PC-9 (cell line): Measurements from ENCODE around the gene METTL8. TPM values are rescaled to one million over a fixed set of nuclear protein-coding genes. Genes with fewer than 3 reads are reported as not detected.

Experiments
- BruUV-seq: library from RNA; stranded (reverse); fragments of 400-500 nt; replicated peaks from 2 replicates; lab custom pipeline; 2021; lab: Mats Ljungman, UMichigan
- CTCF ChIA-PET: fragments of 300-600 bp; sonication (Branson Sonifier 250); formaldehyde crosslinking; loops from one replicate; lab custom pipeline; 2022; ENCODE audit warnings: antibody characterized with exemption; lab: Charles Lee
- POLR2A ChIA-PET: fragments of 300-600 bp; sonication (Branson Sonifier 250); formaldehyde crosslinking; loops from one replicate; lab custom pipeline; 2022; ENCODE audit warnings: antibody characterized with exemption; ENCODE audit not compliant: unreplicated experiment; lab: Charles Lee
- DNase-seq, 2 experiments: peaks; one replicate each; pipeline versions ENCODE4 v3.0.0 to v3.0.0-alpha.2; 2015 to 2022; ENCODE audit warnings: mixed read lengths in 1 of 2
- H2AFZ ChIP-seq: fragments of 200-600 bp; sonication (generic); 2 replicates; pipeline ENCODE4 v1.8.1; 2017; ENCODE audit warnings: antibody characterized with exemption
- H3F3A ChIP-seq: fragments of 200-600 bp; sonication (generic); 2 replicates; pipeline ENCODE4 v1.8.1; 2017; ENCODE audit warnings: antibody characterized with exemption, mild to moderate bottlenecking, low read depth; ENCODE audit not compliant: insufficient read depth
- H3K27ac ChIP-seq: fragments of 200-600 bp; sonication (generic); 2 replicates; pipeline ENCODE4 v1.6.1; 2016; ENCODE audit warnings: mixed run types
- H3K27me3 ChIP-seq: fragments of 200-600 bp; sonication (generic); 2 replicates; pipeline ENCODE4 v1.6.1; 2016; ENCODE audit warnings: low read depth, mixed run types; ENCODE audit not compliant: insufficient read depth
- H3K36me3 ChIP-seq: fragments of 200-600 bp; sonication (generic); 2 replicates; pipeline ENCODE4 v1.6.1; 2016; ENCODE audit warnings: low read depth, mixed run types
- H3K4me1 ChIP-seq: fragments of 200-600 bp; sonication (generic); replicated peaks from 2 replicates; pipeline ENCODE4 v1.6.1; 2016; ENCODE audit warnings: mixed run types; ENCODE audit not compliant: insufficient read depth
- H3K4me2 ChIP-seq: fragments of 200-600 bp; sonication (generic); 2 replicates; pipeline ENCODE4 v1.6.1; 2017; ENCODE audit warnings: mixed run types
- H3K4me3 ChIP-seq: fragments of 200-600 bp; sonication (generic); 2 replicates; pipeline ENCODE4 v1.6.1; 2016; ENCODE audit warnings: mixed run types
- H3K79me2 ChIP-seq: fragments of 200-600 bp; sonication (generic); 2 replicates; pipeline ENCODE4 v1.6.1; 2017; ENCODE audit warnings: low read depth, mixed run types
- H3K9me2 ChIP-seq: fragments of 200-600 bp; sonication (generic); 2 replicates; pipeline ENCODE4 v1.8.1; 2017; ENCODE audit warnings: mild to moderate bottlenecking; ENCODE audit not compliant: insufficient read depth
- H3K9me3 ChIP-seq: fragments of 200-600 bp; sonication (generic); 2 replicates; pipeline ENCODE4 v1.8.1; 2016; ENCODE audit warnings: low read depth; ENCODE audit not compliant: insufficient read depth
- H4K20me1 ChIP-seq: fragments of 200-600 bp; sonication (generic); 2 replicates; pipeline ENCODE4 v1.8.1; 2017; ENCODE audit not compliant: insufficient read depth
- EZH2 ChIP-seq: fragments of 200-600 bp; sonication (generic); IDR thresholded peaks from 2 replicates; pipeline ENCODE4 v1.8.0; 2017; ENCODE audit warnings: antibody characterized with exemption, low read depth
- intact Hi-C: fragments of 100-400 bp; cut with micrococcal nuclease; formaldehyde crosslinking; loops from one replicate; pipeline ENCODE4 v1.10.0; 2022; ENCODE audit not compliant: unreplicated experiment
- total RNA-seq: library from RNA; stranded (reverse); gene quantifications from 2 replicates; pipeline ENCODE4 v1.2.3, GENCODE V29; 2021
- TF ChIP-seq, protein P1 (sequence below): fragments of 200-600 bp; sonication (generic); conservative IDR thresholded peaks from 2 replicates; pipeline ENCODE4 v1.6.1; 2017; ENCODE audit warnings: mixed run types, antibody characterized with exemption, mild to moderate bottlenecking, moderate library complexity

The METTL8 gene
- total RNA-seq, 1 experiment from 2014 or later = 21.8 TPM

DNA sequence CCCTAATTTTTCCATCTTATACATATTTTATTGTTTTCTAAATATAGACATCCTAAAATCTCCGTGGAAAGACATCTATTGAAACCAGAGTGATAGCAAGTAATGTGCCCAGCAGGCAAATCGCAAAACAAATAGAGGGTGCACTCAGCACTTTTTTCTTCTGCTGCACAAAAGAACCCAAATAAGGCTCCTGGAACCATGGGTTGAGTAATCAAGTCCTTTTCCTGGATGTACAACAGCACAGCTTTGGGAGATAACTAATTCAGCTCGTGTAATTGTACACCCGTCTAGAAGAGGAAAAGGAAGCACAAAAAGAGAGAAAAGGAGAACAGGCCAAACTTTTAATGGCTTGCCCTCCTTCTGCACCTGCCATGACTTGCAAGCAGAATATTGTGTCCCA, 146.2 kb downstream of the METTL8 start:
- Histone ChIP-seq H3K36me3 (no peaks in the 10 kb centered on the region), H3K4me2 (no peak overlapping the region), H3F3A (0 out of 2 replicates have a peak, but pooled peaks cover 5% of the 10 kb centered on the region), H3K27ac (no peak overlapping the region), H4K20me1 (no peaks in the 10 kb centered on the region), H3K4me3 (no peak overlapping the region), H2AFZ (no peak overlapping the region), H3K27me3 (no peaks in the 10 kb centered on the region), H3K9me2 (no peaks in the 10 kb centered on the region), H3K9me3 (no peaks in the 10 kb centered on the region), H3K4me1 (no peaks in the 10 kb centered on the region), H3K79me2 (no peaks in the 10 kb centered on the region)
- CTCF ChIA-PET = no interaction called here
- intact Hi-C loops = no loop called here
- POLR2A ChIA-PET = no interaction called here
- no TSS peak for BruUV-seq
- TF ChIP-seq, protein P1, sequence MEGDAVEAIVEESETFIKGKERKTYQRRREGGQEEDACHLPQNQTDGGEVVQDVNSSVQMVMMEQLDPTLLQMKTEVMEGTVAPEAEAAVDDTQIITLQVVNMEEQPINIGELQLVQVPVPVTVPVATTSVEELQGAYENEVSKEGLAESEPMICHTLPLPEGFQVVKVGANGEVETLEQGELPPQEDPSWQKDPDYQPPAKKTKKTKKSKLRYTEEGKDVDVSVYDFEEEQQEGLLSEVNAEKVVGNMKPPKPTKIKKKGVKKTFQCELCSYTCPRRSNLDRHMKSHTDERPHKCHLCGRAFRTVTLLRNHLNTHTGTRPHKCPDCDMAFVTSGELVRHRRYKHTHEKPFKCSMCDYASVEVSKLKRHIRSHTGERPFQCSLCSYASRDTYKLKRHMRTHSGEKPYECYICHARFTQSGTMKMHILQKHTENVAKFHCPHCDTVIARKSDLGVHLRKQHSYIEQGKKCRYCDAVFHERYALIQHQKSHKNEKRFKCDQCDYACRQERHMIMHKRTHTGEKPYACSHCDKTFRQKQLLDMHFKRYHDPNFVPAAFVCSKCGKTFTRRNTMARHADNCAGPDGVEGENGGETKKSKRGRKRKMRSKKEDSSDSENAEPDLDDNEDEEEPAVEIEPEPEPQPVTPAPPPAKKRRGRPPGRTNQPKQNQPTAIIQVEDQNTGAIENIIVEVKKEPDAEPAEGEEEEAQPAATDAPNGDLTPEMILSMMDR = no peak
- no peak for TF ChIP-seq EZH2
- DNase-seq = no peak

GRCh38 chr2:171287036-171287571, 146.7 kb downstream of the METTL8 start:
- no peaks in the 10 kb centered on the region for H3K27me3 ChIP-seq
- CTCF ChIA-PET = no interaction called here
- H3F3A ChIP-seq = 0 out of 2 replicates have a peak, but pooled peaks cover 5% of the 10 kb centered on the region
- no peaks in the 10 kb centered on the region for H4K20me1 ChIP-seq
- no peak overlapping the region for H3K4me3 ChIP-seq
- POLR2A ChIA-PET = no interaction called here
- intact Hi-C loops = no loop called here
- H3K9me2 ChIP-seq = no peaks in the 10 kb centered on the region
- H3K4me1 ChIP-seq = no peaks in the 10 kb centered on the region
- H3K36me3 ChIP-seq = no peaks in the 10 kb centered on the region
- no peak overlapping the region for H3K27ac ChIP-seq
- no peak overlapping the region for H3K4me2 ChIP-seq
- H2AFZ ChIP-seq = no peak overlapping the region
- no peaks in the 10 kb centered on the region for H3K79me2 ChIP-seq
- no peak for TF ChIP-seq EZH2
- TF ChIP-seq, protein P1 = no peak
- DNase-seq = no peak
- H3K9me3 ChIP-seq = no peaks in the 10 kb centered on the region
- no TSS peak for BruUV-seq

DNA sequence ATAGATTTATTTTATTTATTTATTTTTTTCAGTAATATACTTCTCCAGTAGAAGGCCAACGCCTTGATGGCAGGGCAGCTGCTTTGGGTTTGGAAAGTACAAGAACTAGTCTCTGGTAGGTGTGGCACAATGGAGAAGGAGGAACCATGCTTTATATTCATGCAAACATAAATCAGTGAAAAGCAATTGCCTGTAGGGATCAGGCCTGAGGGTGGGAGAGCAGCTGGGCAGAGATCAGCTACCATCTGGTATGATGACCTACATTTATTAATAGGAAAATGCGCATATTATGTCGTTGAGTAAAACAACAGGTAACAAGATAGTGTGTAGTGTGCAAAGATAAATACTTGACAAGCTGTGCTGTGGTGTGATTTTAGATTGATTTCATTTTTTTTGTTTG, 152.7 kb downstream of the METTL8 start:
- Histone ChIP-seq H3K4me1 (no peaks in the 10 kb centered on the region), H3F3A (no peaks in the 10 kb centered on the region), H3K79me2 (no peaks in the 10 kb centered on the region), H3K27me3 (no peaks in the 10 kb centered on the region), H3K27ac (no peak overlapping the region), H2AFZ (no peak overlapping the region), H3K4me2 (no peak overlapping the region), H3K36me3 (no peaks in the 10 kb centered on the region), H3K9me3 (no peaks in the 10 kb centered on the region), H3K4me3 (no peak overlapping the region), H4K20me1 (no peaks in the 10 kb centered on the region), H3K9me2 (no peaks in the 10 kb centered on the region)
- CTCF ChIA-PET = no interaction called here
- intact Hi-C loops = no loop called here
- TF ChIP-seq, protein P1 = no peak
- TF ChIP-seq EZH2 = no peak
- no peak for DNase-seq
- BruUV-seq = no TSS peak
- POLR2A ChIA-PET = interaction anchor here (0.6 kb wide), 1 partner anchor 289 kb away, joined by 8 read pairs; no protein-coding TSS in a partner anchor
